Ectodermal cell (in vitro differentiated cells): ENCODE data around the gene CBX1.

Source experiments
- H3K27ac ChIP-seq: 2 replicates; pipeline ENCODE4 v1.7.0; 2013; ENCODE audit warnings: mild to moderate bottlenecking, low read depth, low read length; ENCODE audit not compliant: insufficient read depth, poor library complexity, severe bottlenecking
- H3K27me3 ChIP-seq: 2 replicates; pipeline ENCODE4 v1.7.0; 2013; ENCODE audit warnings: mild to moderate bottlenecking, low read length; ENCODE audit not compliant: insufficient read depth, control insufficient read depth, poor library complexity, severe bottlenecking
- H3K36me3 ChIP-seq: one replicate; pipeline ENCODE4 v1.7.0; 2013; ENCODE audit warnings: low read length; ENCODE audit not compliant: control insufficient read depth, insufficient read depth
- H3K4me1 ChIP-seq: one replicate; pipeline ENCODE4 v1.7.0; 2013; ENCODE audit warnings: low read length; ENCODE audit not compliant: control insufficient read depth, insufficient read depth
- H3K4me3 ChIP-seq: 2 replicates; pipeline ENCODE4 v1.7.0; 2013; ENCODE audit warnings: low read depth, low read length, control low read depth; ENCODE audit not compliant: insufficient read depth
- H3K9me3 ChIP-seq: 2 replicates; pipeline ENCODE4 v1.7.0; 2013; ENCODE audit warnings: mild to moderate bottlenecking, low read length, moderate library complexity; ENCODE audit not compliant: control insufficient read depth
- WGBS, 2 experiments: methylation state at CpG; one replicate each; pipeline ENCODE4 v1.1.7; 2013; ENCODE audit warnings: missing lambda C conversion rate in 2 of 2; 5-methylcytosine and 5-hydroxymethylcytosine counted together

The CBX1 gene

GRCh38 chr17:48030531-48030930 lies 70.7 kb downstream of the CBX1 start:
- Histone ChIP-seq H3K27me3 (peaks cover 12% of the 10 kb centered on the region), H3K9me3 (peaks cover 2% of the 10 kb centered on the region), H3K4me1 (peaks cover 13% of the 10 kb centered on the region), H3K4me3 (no peak overlapping the region), H3K36me3 (no peaks in the 10 kb centered on the region), H3K27ac (no peak overlapping the region)
- WGBS, 2 experiments = 86 to 89% methylated on average over 5 of the region's 5 CpGs

GRCh38 chr17:48028736-48029135 lies 72.5 kb downstream of the CBX1 start:
- Histone ChIP-seq H3K4me3 (no peak overlapping the region), H3K36me3 (no peaks in the 10 kb centered on the region), H3K4me1 (peaks cover 24% of the 10 kb centered on the region), H3K9me3 (no peaks in the 10 kb centered on the region), H3K27ac (no peak overlapping the region), H3K27me3 (peaks cover 25% of the 10 kb centered on the region)
- 100% methylated on average over 1 of the region's 1 CpG for WGBS, 2 experiments

GRCh38 chr17:48027322-48027981 lies 73.8 kb downstream of the CBX1 start:
- H3K9me3 ChIP-seq = no peaks in the 10 kb centered on the region
- H3K36me3 ChIP-seq = no peaks in the 10 kb centered on the region
- WGBS, 2 experiments = 91 to 92% methylated on average over 12 of the region's 12 CpGs
- H3K4me1 ChIP-seq = peaks cover 27% of the 10 kb centered on the region
- no peak overlapping the region for H3K4me3 ChIP-seq
- H3K27me3 ChIP-seq = peaks cover 25% of the 10 kb centered on the region
- no peak overlapping the region for H3K27ac ChIP-seq

- 22 to 25% methylated on average over 18 of the region's 18 CpGs for WGBS, 2 experiments
- H3K9me3 ChIP-seq = no peaks in the 10 kb centered on the region
- H3K27me3 ChIP-seq = peaks cover 20% of the 10 kb centered on the region
- H3K4me1 ChIP-seq = peaks cover 27% of the 10 kb centered on the region
- no peak overlapping the region for H3K4me3 ChIP-seq
- no peaks in the 10 kb centered on the region for H3K36me3 ChIP-seq
- H3K27ac ChIP-seq = no peak overlapping the region
Observed at GRCh38 chr17:48026502-48027321, 74.6 kb downstream of the CBX1 start.

- Histone ChIP-seq H3K27me3 (peaks cover 20% of the 10 kb centered on the region), H3K4me3 (no peak overlapping the region), H3K27ac (no peak overlapping the region), H3K4me1 (peaks cover 27% of the 10 kb centered on the region), H3K36me3 (no peaks in the 10 kb centered on the region), H3K9me3 (no peaks in the 10 kb centered on the region)
- 57% methylated on average over 8 of the region's 8 CpGs for WGBS, 2 experiments
Observed at GRCh38 chr17:48025904-48026501, 75.3 kb downstream of the CBX1 start.

GRCh38 chr17:48025040-48025903 lies 76.0 kb downstream of the CBX1 start:
- Histone ChIP-seq H3K27me3 (peaks cover 20% of the 10 kb centered on the region), H3K4me1 (peaks cover 27% of the 10 kb centered on the region), H3K27ac (peak overlapping the region; percentile 4), H3K9me3 (no peaks in the 10 kb centered on the region), H3K36me3 (no peaks in the 10 kb centered on the region), H3K4me3 (peak overlapping the region; percentile 44)
- WGBS, 2 experiments = 2% methylated on average over 56 of the region's 56 CpGs

- H3K27ac ChIP-seq = peak overlapping the region; percentile 60
- WGBS, 2 experiments = 2% methylated on average over 53 to 54 of the region's 54 CpGs
- H3K27me3 ChIP-seq = peaks cover 20% of the 10 kb centered on the region
- H3K36me3 ChIP-seq = no peaks in the 10 kb centered on the region
- H3K4me3 ChIP-seq = peak overlapping the region; percentile 44
- peaks cover 27% of the 10 kb centered on the region for H3K4me1 ChIP-seq
- H3K9me3 ChIP-seq = no peaks in the 10 kb centered on the region
Observed at GRCh38 chr17:48024149-48025039, 76.9 kb downstream of the CBX1 start.

- 0 to 1% methylated on average over 54 of the region's 54 CpGs for WGBS, 2 experiments
- no peaks in the 10 kb centered on the region for H3K9me3 ChIP-seq
- peak overlapping the region; percentile 60 for H3K27ac ChIP-seq
- H3K4me3 ChIP-seq = peak overlapping the region; percentile 44
- H3K27me3 ChIP-seq = peaks cover 20% of the 10 kb centered on the region
- H3K36me3 ChIP-seq = no peaks in the 10 kb centered on the region
- peaks cover 27% of the 10 kb centered on the region for H3K4me1 ChIP-seq
Observed at GRCh38 chr17:48023400-48024148, 77.7 kb downstream of the CBX1 start.

- no peaks in the 10 kb centered on the region for H3K9me3 ChIP-seq
- no peak overlapping the region for H3K27ac ChIP-seq
- 76 to 81% methylated on average over 6 of the region's 6 CpGs for WGBS, 2 experiments
- H3K27me3 ChIP-seq = peaks cover 20% of the 10 kb centered on the region
- no peaks in the 10 kb centered on the region for H3K36me3 ChIP-seq
- H3K4me3 ChIP-seq = no peak overlapping the region
- peaks cover 30% of the 10 kb centered on the region for H3K4me1 ChIP-seq
Observed at GRCh38 chr17:48022901-48023300, 78.4 kb downstream of the CBX1 start.
